ENCODE data around the gene CDH4.

Gene CDH4

GRCh38 chr20:61346996-61347395, 94.9 kb downstream of the CDH4 start:
- ChIA-PET POLR2A (no interaction called here), CTCF (no interaction called here)
- H3K36me3 ChIP-seq (ENCODE audit: control insufficient read depth in 2 of 2, insufficient read depth in 1 of 2, low read length in 2 of 2) = no peaks in the 10 kb centered on the region
- no peaks in the 10 kb centered on the region for H3K9me3 ChIP-seq (ENCODE audit: control insufficient read depth, insufficient read depth, low read depth, low read length)
- H3K27ac ChIP-seq (ENCODE audit: extremely low read depth, low read depth, low read length) = no peak overlapping the region
- TF ChIP-seq ZNF600 (tag by site-specific recombination; IDR thresholded peaks at IDR 0.05) (no peak), ZNF248 (tag by site-specific recombination; IDR thresholded peaks at IDR 0.05) (no peak), TCF7L2 (IDR thresholded peaks at IDR 0.05; ENCODE audit: borderline replicate concordance, low read depth, low read length) (no peak), ZNF561 (tag by site-specific recombination; IDR thresholded peaks at IDR 0.05; ENCODE audit: borderline replicate concordance) (no peak), OVOL3 (tag by site-specific recombination; IDR thresholded peaks at IDR 0.05) (no peak), IKZF3 (tag by site-specific recombination; IDR thresholded peaks at IDR 0.05) (no peak), ZNF223 (tag by site-specific recombination; IDR thresholded peaks at IDR 0.05) (no peak), ZNF280C (tag by site-specific recombination; IDR thresholded peaks at IDR 0.05) (no peak), ZNF416 (tag by site-specific recombination; IDR thresholded peaks at IDR 0.05) (no peak), ZNF560 (tag by site-specific recombination; IDR thresholded peaks at IDR 0.05; ENCODE audit: borderline replicate concordance) (no peak), ZNF10 (tag by site-specific recombination; IDR thresholded peaks at IDR 0.05) (no peak), ZNF585B (tag by site-specific recombination; IDR thresholded peaks at IDR 0.05) (no peak), ATF2 (tag by site-specific recombination; IDR thresholded peaks at IDR 0.05; ENCODE audit: low read depth) (no peak), ZNF48 (tag by site-specific recombination; IDR thresholded peaks at IDR 0.05) (no peak), ZNF202 (tag by site-specific recombination; IDR thresholded peaks at IDR 0.05; ENCODE audit: borderline replicate concordance) (no peak)
- TF ChIP-seq, protein P1, sequence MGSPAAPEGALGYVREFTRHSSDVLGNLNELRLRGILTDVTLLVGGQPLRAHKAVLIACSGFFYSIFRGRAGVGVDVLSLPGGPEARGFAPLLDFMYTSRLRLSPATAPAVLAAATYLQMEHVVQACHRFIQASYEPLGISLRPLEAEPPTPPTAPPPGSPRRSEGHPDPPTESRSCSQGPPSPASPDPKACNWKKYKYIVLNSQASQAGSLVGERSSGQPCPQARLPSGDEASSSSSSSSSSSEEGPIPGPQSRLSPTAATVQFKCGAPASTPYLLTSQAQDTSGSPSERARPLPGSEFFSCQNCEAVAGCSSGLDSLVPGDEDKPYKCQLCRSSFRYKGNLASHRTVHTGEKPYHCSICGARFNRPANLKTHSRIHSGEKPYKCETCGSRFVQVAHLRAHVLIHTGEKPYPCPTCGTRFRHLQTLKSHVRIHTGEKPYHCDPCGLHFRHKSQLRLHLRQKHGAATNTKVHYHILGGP (tag by site-specific recombination; IDR thresholded peaks at IDR 0.05) = no peak
- TF ChIP-seq, protein P2, sequence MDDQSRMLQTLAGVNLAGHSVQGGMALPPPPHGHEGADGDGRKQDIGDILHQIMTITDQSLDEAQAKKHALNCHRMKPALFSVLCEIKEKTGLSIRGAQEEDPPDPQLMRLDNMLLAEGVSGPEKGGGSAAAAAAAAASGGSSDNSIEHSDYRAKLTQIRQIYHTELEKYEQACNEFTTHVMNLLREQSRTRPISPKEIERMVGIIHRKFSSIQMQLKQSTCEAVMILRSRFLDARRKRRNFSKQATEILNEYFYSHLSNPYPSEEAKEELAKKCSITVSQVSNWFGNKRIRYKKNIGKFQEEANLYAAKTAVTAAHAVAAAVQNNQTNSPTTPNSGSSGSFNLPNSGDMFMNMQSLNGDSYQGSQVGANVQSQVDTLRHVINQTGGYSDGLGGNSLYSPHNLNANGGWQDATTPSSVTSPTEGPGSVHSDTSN (CRISPR knock-in tag; IDR thresholded peaks at IDR 0.05) = no peak
- TF ChIP-seq, protein P3, sequence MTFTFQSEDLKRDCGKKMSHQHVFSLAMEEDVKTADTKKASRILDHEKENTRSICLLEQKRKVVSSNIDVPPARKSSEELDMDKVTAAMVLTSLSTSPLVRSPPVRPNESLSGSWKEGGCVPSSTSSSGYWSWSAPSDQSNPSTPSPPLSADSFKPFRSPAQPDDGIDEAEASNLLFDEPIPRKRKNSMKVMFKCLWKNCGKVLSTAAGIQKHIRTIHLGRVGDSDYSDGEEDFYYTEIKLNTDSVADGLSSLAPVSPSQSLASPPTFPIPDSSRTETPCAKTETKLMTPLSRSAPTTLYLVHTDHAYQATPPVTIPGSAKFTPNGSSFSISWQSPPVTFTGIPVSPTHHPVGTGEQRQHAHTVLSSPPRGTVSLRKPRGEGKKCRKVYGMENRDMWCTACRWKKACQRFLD (tag by site-specific recombination; IDR thresholded peaks at IDR 0.05) = no peak
- H3K4me1 ChIP-seq (ENCODE audit: control insufficient read depth, insufficient read depth, low read length) = no peaks in the 10 kb centered on the region
- no peak overlapping the region for H3K4me3 ChIP-seq (ENCODE audit: low read depth, low read length)

DNA sequence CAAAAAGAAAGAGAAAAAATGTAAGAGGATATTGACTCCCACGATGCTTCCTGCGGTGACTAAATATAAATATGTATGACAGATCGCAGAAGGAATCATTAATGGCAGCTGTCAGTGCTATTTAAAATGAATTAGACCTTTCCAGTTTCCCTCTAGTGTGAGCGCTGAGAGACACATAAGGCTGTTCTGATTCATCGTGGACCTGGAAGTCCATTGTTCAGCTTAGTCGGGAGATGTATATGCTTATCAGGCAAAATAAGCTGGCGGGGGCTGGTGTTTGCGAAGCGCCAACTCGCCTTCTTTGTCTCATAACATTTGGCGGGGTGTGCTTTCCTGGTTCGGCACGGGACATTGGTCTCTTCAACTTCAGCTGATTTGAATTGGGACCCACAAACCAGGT, 95.4 kb downstream of the CDH4 start:
- H3K4me1 ChIP-seq (ENCODE audit: control insufficient read depth, insufficient read depth, low read length) = no peaks in the 10 kb centered on the region
- no peak overlapping the region for H3K27ac ChIP-seq (ENCODE audit: extremely low read depth, low read depth, low read length)
- H3K9me3 ChIP-seq (ENCODE audit: control insufficient read depth, insufficient read depth, low read depth, low read length) = no peaks in the 10 kb centered on the region
- no peak overlapping the region for H3K4me3 ChIP-seq (ENCODE audit: low read depth, low read length)
- CTCF ChIA-PET = no interaction called here
- H3K36me3 ChIP-seq (ENCODE audit: control insufficient read depth in 2 of 2, insufficient read depth in 1 of 2, low read length in 2 of 2) = no peaks in the 10 kb centered on the region
- POLR2A ChIA-PET = no interaction called here
- TF ChIP-seq, protein P4, sequence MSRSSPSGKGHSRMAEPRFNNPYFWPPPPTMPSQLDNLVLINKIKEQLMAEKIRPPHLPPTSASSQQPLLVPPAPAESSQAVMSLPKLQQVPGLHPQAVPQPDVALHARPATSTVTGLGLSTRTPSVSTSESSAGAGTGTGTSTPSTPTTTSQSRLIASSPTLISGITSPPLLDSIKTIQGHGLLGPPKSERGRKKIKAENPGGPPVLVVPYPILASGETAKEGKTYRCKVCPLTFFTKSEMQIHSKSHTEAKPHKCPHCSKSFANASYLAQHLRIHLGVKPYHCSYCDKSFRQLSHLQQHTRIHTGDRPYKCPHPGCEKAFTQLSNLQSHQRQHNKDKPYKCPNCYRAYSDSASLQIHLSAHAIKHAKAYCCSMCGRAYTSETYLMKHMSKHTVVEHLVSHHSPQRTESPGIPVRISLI (tag by site-specific recombination; IDR thresholded peaks at IDR 0.05) = no peak
- TF ChIP-seq ZNF350 (tag by site-specific recombination; IDR thresholded peaks at IDR 0.05) = no peak
- no peak for TF ChIP-seq ZNF146 (tag by site-specific recombination; IDR thresholded peaks at IDR 0.05)
- no peak for TF ChIP-seq ZNF223 (tag by site-specific recombination; IDR thresholded peaks at IDR 0.05)
- TF ChIP-seq ZNF292 (tag by site-specific recombination; IDR thresholded peaks at IDR 0.05; ENCODE audit: borderline replicate concordance, low read depth) = no peak
- TF ChIP-seq, protein P5, sequence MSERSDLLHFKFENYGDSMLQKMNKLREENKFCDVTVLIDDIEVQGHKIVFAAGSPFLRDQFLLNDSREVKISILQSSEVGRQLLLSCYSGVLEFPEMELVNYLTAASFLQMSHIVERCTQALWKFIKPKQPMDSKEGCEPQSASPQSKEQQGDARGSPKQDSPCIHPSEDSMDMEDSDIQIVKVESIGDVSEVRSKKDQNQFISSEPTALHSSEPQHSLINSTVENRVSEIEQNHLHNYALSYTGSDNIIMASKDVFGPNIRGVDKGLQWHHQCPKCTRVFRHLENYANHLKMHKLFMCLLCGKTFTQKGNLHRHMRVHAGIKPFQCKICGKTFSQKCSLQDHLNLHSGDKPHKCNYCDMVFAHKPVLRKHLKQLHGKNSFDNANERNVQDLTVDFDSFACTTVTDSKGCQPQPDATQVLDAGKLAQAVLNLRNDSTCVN (tag by site-specific recombination; optimal IDR thresholded peaks at IDR 0.05) = no peak
- no peak for TF ChIP-seq ZNF274 (IDR thresholded peaks at IDR 0.05; ENCODE audit: low read length)
- no peak for TF ChIP-seq ZNF274 (tag by site-specific recombination; IDR thresholded peaks at IDR 0.05; ENCODE audit: borderline replicate concordance)
- no peak for TF ChIP-seq ZNF626 (tag by site-specific recombination; IDR thresholded peaks at IDR 0.05)
- no peak for TF ChIP-seq ZNF624 (tag by site-specific recombination; IDR thresholded peaks at IDR 0.05)
- TF ChIP-seq KLF7 (tag by site-specific recombination; IDR thresholded peaks at IDR 0.05; ENCODE audit: borderline replicate concordance) = no peak
